WTC11 (cell line): ENCODE results near the gene ADK. TPM values are rescaled to one million over a fixed set of nuclear protein-coding genes. Genes with fewer than 3 reads are reported as not detected.

Experiments used
- ATAC-seq: fragments of 200-7000 bp; cut with Tn5 transposase; 2 replicates; pipeline ENCODE4 v1.10.0; 2021; ENCODE audit warnings: mild to moderate bottlenecking, moderate library complexity
- CTCF ChIA-PET: fragments of 300-600 bp; sonication (Branson Sonifier 250); formaldehyde crosslinking; loops from one replicate; lab custom pipeline; 2021; ENCODE audit warnings: antibody characterized with exemption; lab: Charles Lee
- POLR2A ChIA-PET: fragments of 350-600 bp; sonication (Branson Sonifier 250); formaldehyde crosslinking; loops from one replicate; lab custom pipeline; 2021; ENCODE audit warnings: antibody characterized with exemption; lab: Charles Lee
- DNase-seq: peaks from one replicate; pipeline ENCODE4 v3.0.0; 2021; ENCODE audit warnings: low spot score
- H3K27ac Mint-ChIP-seq: 2 replicates; pipeline ENCODE4 v1.8.0; 2021; ENCODE audit warnings: mixed read lengths
- H3K27me3 Mint-ChIP-seq: 2 replicates; pipeline ENCODE4 v1.8.0; 2021; ENCODE audit warnings: low read depth, mild to moderate bottlenecking, moderate library complexity, mixed read lengths
- H3K36me3 Mint-ChIP-seq: 2 replicates; pipeline ENCODE4 v1.8.0; 2021; ENCODE audit warnings: mixed read lengths
- H3K4me1 Mint-ChIP-seq: 2 replicates; pipeline ENCODE4 v1.8.0; 2022; ENCODE audit warnings: mixed read lengths
- H3K4me3 Mint-ChIP-seq: 2 replicates; pipeline ENCODE4 v1.8.0; 2021; ENCODE audit warnings: mild to moderate bottlenecking, moderate library complexity, mixed read lengths
- H3K9me3 Mint-ChIP-seq: 2 replicates; pipeline ENCODE4 v1.8.0; 2021; ENCODE audit warnings: mixed read lengths
- ATF2 ChIP-seq: sonication (generic); formaldehyde crosslinking; IDR thresholded peaks from 2 replicates; pipeline ENCODE4 v1.8.1; 2022; ENCODE audit warnings: low read depth, missing genetic modification reagents, borderline replicate concordance
- CBFB ChIP-seq: sonication (generic); formaldehyde crosslinking; IDR thresholded peaks from 2 replicates; pipeline ENCODE4 v1.8.1; 2022; ENCODE audit warnings: mild to moderate bottlenecking, low read depth, missing genetic modification reagents
- FOXJ3 ChIP-seq: sonication (generic); formaldehyde crosslinking; IDR thresholded peaks from 2 replicates; pipeline ENCODE4 v1.9.0; 2021; ENCODE audit warnings: missing genetic modification reagents, mild to moderate bottlenecking, borderline replicate concordance
- HMGA2 ChIP-seq: fragments of 250-450 bp; sonication (Bioruptor Pico); IDR thresholded peaks from 2 replicates; pipeline ENCODE4 v1.4.0; 2021; ENCODE audit warnings: mild to moderate bottlenecking, moderate library complexity
- IRF1 ChIP-seq: sonication (generic); formaldehyde crosslinking; IDR thresholded peaks from 2 replicates; pipeline ENCODE4 v1.8.0; 2023; ENCODE audit warnings: missing genetic modification reagents
- MAX ChIP-seq: sonication (generic); formaldehyde crosslinking; IDR thresholded peaks from 2 replicates; pipeline ENCODE4 v1.8.0; 2022; ENCODE audit warnings: mild to moderate bottlenecking, missing genetic modification reagents
- NR3C1 ChIP-seq: sonication (generic); formaldehyde crosslinking; conservative IDR thresholded peaks from 2 replicates; pipeline ENCODE4 v1.8.1; 2023; ENCODE audit warnings: low read depth, mild to moderate bottlenecking, missing genetic modification reagents
- PRRX2 ChIP-seq: fragments of 250-450 bp; sonication (Bioruptor Pico); IDR thresholded peaks from 2 replicates; pipeline ENCODE4 v1.8.0; 2021; ENCODE audit warnings: mild to moderate bottlenecking
- SMAD4 ChIP-seq: sonication (generic); formaldehyde crosslinking; IDR thresholded peaks from 2 replicates; pipeline ENCODE4 v1.8.0; 2022; ENCODE audit warnings: mild to moderate bottlenecking, missing genetic modification reagents
- SOX15 ChIP-seq: fragments of 250-450 bp; sonication (Bioruptor Pico); IDR thresholded peaks from 2 replicates; pipeline ENCODE4 v1.9.0; 2021; ENCODE audit warnings: mild to moderate bottlenecking
- SP1 ChIP-seq: sonication (generic); formaldehyde crosslinking; conservative IDR thresholded peaks from 2 replicates; pipeline ENCODE4 v1.8.1; 2022; ENCODE audit warnings: missing genetic modification reagents
- TEAD4 ChIP-seq: sonication (generic); formaldehyde crosslinking; IDR thresholded peaks from 2 replicates; pipeline ENCODE4 v1.8.0; 2022; ENCODE audit warnings: mild to moderate bottlenecking, missing genetic modification reagents
- ZBTB43 ChIP-seq: sonication (generic); formaldehyde crosslinking; IDR thresholded peaks from 2 replicates; pipeline ENCODE4 v1.8.1; 2023; ENCODE audit warnings: mild to moderate bottlenecking, missing genetic modification reagents
- ZNF121 ChIP-seq: sonication (generic); formaldehyde crosslinking; IDR thresholded peaks from 2 replicates; pipeline ENCODE4 v1.8.0; 2023; ENCODE audit warnings: missing genetic modification reagents
- ZNF138 ChIP-seq: sonication (generic); formaldehyde crosslinking; conservative IDR thresholded peaks from 2 replicates; pipeline ENCODE4 v1.8.1; 2022; ENCODE audit warnings: mild to moderate bottlenecking, moderate library complexity, missing genetic modification reagents
- ZNF263 ChIP-seq: sonication (generic); formaldehyde crosslinking; IDR thresholded peaks from 2 replicates; pipeline ENCODE4 v1.8.1; 2022; ENCODE audit warnings: low read depth, mild to moderate bottlenecking, moderate library complexity, missing genetic modification reagents
- ZNF281 ChIP-seq: sonication (generic); formaldehyde crosslinking; IDR thresholded peaks from 2 replicates; pipeline ENCODE4 v1.8.0; 2023; ENCODE audit warnings: mild to moderate bottlenecking, missing genetic modification reagents
- ZNF425 ChIP-seq: fragments of 250-450 bp; sonication (Bioruptor Pico); conservative IDR thresholded peaks from 2 replicates; pipeline ENCODE4 v1.9.0; 2021; ENCODE audit warnings: mild to moderate bottlenecking
- total RNA-seq: library from RNA; stranded (reverse); gene quantifications from 3 replicates; pipeline ENCODE4 v1.2.3, GENCODE V29; 2021
- TF ChIP-seq, protein P1 (sequence below): sonication (generic); formaldehyde crosslinking; IDR thresholded peaks from 2 replicates; pipeline ENCODE4 v1.8.1; 2023; ENCODE audit warnings: mild to moderate bottlenecking, missing genetic modification reagents, borderline replicate concordance

Gene ADK
- total RNA-seq, 1 experiment from 2014 or later, result 32.7 TPM

DNA sequence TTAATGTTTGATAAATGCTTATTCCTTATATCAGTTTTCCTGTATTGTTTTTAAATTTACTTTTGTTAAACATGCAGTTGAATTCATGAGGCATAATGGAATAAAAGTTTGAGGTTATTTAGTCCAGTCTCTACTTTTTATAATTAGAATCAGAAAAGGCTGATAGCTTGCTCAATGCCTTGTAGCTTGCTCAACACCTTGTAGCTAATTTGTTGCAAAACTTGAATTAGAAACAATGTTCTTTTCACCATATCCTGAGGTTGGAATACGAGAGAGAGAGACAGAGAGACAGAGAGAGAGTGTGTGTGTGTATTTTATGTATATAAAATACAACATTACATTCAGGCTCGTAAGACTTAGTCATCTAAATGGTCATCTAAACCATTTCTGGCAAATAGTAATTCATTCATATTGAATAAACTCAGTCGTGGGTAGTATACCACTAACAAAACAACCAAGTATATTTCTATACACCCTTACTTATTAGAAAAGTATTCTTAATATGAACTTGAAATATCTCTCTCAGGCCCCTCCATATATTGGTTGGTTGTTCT lies 243.5 kb downstream of the ADK start (continued):
- TF ChIP-seq ZNF281 (CRISPR knock-in tag) (no peak), MAX (CRISPR knock-in tag) (no peak)

- no peak for ATAC-seq
- Mint-ChIP-seq H3K27me3 (no peaks in the 10 kb centered on the region; the same call in 1 of the 2 replicates), H3K4me1 (no peaks in the 10 kb centered on the region), H3K27ac (no peak overlapping the region), H3K9me3 (peaks cover 29% of the 10 kb centered on the region), H3K4me3 (no peak overlapping the region), H3K36me3 (peaks cover 29% of the 10 kb centered on the region)
- ChIA-PET POLR2A (no interaction called here), CTCF (no interaction called here)
- TF ChIP-seq PRRX2 (CRISPR knock-in tag) (no peak), SOX15 (no peak)
- no peak for DNase-seq
Observed at GRCh38 chr10:74400186-74400585, 249.2 kb downstream of the ADK start.

DNA sequence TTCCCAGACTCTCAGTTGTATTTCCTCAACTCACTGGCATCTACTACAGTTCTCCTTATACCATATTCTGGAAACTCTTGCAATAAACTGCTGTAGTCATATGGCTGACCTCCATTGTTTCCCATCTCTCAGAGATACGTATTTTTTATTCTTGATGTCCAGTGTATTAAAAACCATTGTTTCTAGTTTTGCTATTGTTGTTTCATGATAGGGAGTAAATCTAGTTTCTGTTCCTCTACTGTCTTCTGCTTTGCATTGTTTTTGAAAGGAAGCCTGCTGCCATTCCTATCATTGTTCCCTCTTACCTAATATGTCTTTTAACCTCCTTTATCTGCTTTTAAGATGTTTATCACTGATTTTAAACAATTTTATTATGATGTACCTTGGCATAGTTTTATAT lies 255.0 kb downstream of the ADK start:
- peaks cover 33% of the 10 kb centered on the region for H3K9me3 Mint-ChIP-seq
- POLR2A ChIA-PET, result no interaction called here
- CTCF ChIA-PET, result no interaction called here
- DNase-seq, result no peak
- H3K27me3 Mint-ChIP-seq, result no peaks in the 10 kb centered on the region; the same call in 1 of the 2 replicates
- no peak for ATAC-seq
- no peak overlapping the region for H3K4me3 Mint-ChIP-seq
- peaks cover 6% of the 10 kb centered on the region for H3K4me1 Mint-ChIP-seq
- no peak overlapping the region for H3K27ac Mint-ChIP-seq
- H3K36me3 Mint-ChIP-seq, result peaks cover 36% of the 10 kb centered on the region
- no peak for TF ChIP-seq SMAD4 (CRISPR knock-in tag)
- no peak for TF ChIP-seq NR3C1 (CRISPR knock-in tag)
- no peak for TF ChIP-seq HMGA2 (CRISPR knock-in tag)
- no peak for TF ChIP-seq PRRX2 (CRISPR knock-in tag)
- TF ChIP-seq ZNF121 (CRISPR knock-in tag), result no peak
- no peak for TF ChIP-seq ZNF138 (CRISPR knock-in tag)
- TF ChIP-seq ZBTB43 (CRISPR knock-in tag), result no peak
- TF ChIP-seq IRF1, result no peak
- no peak for TF ChIP-seq FOXJ3 (CRISPR knock-in tag)
- no peak for TF ChIP-seq CBFB (CRISPR knock-in tag)
- no peak for TF ChIP-seq TEAD4 (CRISPR knock-in tag)
- no peak for TF ChIP-seq SP1 (CRISPR knock-in tag)
- no peak for TF ChIP-seq ZNF425 (CRISPR knock-in tag)
- TF ChIP-seq ATF2 (CRISPR knock-in tag), result no peak
- TF ChIP-seq, protein P1, sequence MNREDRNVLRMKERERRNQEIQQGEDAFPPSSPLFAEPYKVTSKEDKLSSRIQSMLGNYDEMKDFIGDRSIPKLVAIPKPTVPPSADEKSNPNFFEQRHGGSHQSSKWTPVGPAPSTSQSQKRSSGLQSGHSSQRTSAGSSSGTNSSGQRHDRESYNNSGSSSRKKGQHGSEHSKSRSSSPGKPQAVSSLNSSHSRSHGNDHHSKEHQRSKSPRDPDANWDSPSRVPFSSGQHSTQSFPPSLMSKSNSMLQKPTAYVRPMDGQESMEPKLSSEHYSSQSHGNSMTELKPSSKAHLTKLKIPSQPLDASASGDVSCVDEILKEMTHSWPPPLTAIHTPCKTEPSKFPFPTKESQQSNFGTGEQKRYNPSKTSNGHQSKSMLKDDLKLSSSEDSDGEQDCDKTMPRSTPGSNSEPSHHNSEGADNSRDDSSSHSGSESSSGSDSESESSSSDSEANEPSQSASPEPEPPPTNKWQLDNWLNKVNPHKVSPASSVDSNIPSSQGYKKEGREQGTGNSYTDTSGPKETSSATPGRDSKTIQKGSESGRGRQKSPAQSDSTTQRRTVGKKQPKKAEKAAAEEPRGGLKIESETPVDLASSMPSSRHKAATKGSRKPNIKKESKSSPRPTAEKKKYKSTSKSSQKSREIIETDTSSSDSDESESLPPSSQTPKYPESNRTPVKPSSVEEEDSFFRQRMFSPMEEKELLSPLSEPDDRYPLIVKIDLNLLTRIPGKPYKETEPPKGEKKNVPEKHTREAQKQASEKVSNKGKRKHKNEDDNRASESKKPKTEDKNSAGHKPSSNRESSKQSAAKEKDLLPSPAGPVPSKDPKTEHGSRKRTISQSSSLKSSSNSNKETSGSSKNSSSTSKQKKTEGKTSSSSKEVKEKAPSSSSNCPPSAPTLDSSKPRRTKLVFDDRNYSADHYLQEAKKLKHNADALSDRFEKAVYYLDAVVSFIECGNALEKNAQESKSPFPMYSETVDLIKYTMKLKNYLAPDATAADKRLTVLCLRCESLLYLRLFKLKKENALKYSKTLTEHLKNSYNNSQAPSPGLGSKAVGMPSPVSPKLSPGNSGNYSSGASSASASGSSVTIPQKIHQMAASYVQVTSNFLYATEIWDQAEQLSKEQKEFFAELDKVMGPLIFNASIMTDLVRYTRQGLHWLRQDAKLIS (CRISPR knock-in tag), result no peak
- TF ChIP-seq ZNF263, result no peak
